Renal pelvis (tissue), 4 donors: ENCODE data around the gene IRF2BPL. TPM values are rescaled to one million over a fixed set of nuclear protein-coding genes. Genes with fewer than 3 reads are reported as not detected.

Experiments
- DNase-seq: peaks from one replicate; pipeline ENCODE4 v3.0.0-alpha.2; 2013
- polyA plus RNA-seq, 3 donors: library from polyadenylated mRNA; unstranded; fragments of 120-200 nt; gene quantifications; one replicate each; pipeline ENCODE4 v1.2.1, GENCODE V29; 2013; ENCODE audit not compliant: insufficient read length in 3 of 3

IRF2BPL gene
- polyA plus RNA-seq, 3 donors: 43.2 to 62.1 (median 50.6) TPM

GRCh38 chr14:77059276-77059915, 30.9 kb upstream of the IRF2BPL start:
- DNase-seq: peak; percentile 64

- no peak for DNase-seq
These were observed 30.3 kb upstream of the IRF2BPL start for GRCh38 chr14:77058785-77059184.

GRCh38 chr14:77058117-77058516, 29.6 kb upstream of the IRF2BPL start:
- no peak for DNase-seq

- no peak for DNase-seq
These were observed 27.5 kb upstream of the IRF2BPL start for GRCh38 chr14:77055981-77056380.

- DNase-seq: no peak
These were observed 26.8 kb upstream of the IRF2BPL start for GRCh38 chr14:77055306-77055705.

- no peak for DNase-seq
These were observed 24.7 kb upstream of the IRF2BPL start for GRCh38 chr14:77053046-77053841.

- DNase-seq: no peak
These were observed 24.0 kb upstream of the IRF2BPL start for GRCh38 chr14:77052281-77053044.

GRCh38 chr14:77051116-77051515, 22.6 kb upstream of the IRF2BPL start:
- no peak for DNase-seq

- DNase-seq: no peak
These were observed 18.2 kb upstream of the IRF2BPL start for GRCh38 chr14:77046721-77047120.

- DNase-seq: no peak
These were observed 17.0 kb upstream of the IRF2BPL start for GRCh38 chr14:77045238-77046162.

GRCh38 chr14:77044783-77045237, 16.3 kb upstream of the IRF2BPL start:
- DNase-seq: no peak

- DNase-seq: no peak
These were observed 15.5 kb upstream of the IRF2BPL start for GRCh38 chr14:77043984-77044485.

- DNase-seq: no peak
These were observed 14.9 kb upstream of the IRF2BPL start for GRCh38 chr14:77043177-77043983.

GRCh38 chr14:77041881-77042545, 13.5 kb upstream of the IRF2BPL start:
- DNase-seq: no peak

- no peak for DNase-seq
These were observed 12.5 kb upstream of the IRF2BPL start for GRCh38 chr14:77040741-77041653.

- DNase-seq: peak; percentile 99
These were observed 11.7 kb upstream of the IRF2BPL start for GRCh38 chr14:77040059-77040740.

- DNase-seq: no peak
These were observed 11.0 kb upstream of the IRF2BPL start for GRCh38 chr14:77039285-77040058.
